ENCODE data around the gene TSTD1.

DNA sequence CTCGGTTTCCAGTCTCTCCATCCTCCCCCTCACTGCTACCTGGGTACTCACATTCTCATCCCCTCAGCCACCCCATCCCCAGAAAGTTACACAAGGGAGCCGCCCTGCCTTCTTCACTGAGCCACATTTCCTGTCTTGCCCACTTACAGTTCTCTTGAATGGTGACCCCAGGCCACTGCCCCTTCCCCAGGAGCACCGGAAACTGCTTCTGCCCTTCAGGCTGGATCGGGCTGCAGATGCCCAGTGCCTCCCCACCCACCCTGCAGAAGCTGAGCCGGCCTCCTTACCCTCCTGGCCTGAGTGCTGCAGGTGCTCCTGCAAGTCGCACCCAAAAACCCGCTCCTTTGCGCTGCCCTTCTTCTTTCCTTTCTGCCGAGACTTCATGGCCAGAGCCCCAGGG, 30.5 kb upstream of the TSTD1 start:
- TF ChIP-seq, protein P1, sequence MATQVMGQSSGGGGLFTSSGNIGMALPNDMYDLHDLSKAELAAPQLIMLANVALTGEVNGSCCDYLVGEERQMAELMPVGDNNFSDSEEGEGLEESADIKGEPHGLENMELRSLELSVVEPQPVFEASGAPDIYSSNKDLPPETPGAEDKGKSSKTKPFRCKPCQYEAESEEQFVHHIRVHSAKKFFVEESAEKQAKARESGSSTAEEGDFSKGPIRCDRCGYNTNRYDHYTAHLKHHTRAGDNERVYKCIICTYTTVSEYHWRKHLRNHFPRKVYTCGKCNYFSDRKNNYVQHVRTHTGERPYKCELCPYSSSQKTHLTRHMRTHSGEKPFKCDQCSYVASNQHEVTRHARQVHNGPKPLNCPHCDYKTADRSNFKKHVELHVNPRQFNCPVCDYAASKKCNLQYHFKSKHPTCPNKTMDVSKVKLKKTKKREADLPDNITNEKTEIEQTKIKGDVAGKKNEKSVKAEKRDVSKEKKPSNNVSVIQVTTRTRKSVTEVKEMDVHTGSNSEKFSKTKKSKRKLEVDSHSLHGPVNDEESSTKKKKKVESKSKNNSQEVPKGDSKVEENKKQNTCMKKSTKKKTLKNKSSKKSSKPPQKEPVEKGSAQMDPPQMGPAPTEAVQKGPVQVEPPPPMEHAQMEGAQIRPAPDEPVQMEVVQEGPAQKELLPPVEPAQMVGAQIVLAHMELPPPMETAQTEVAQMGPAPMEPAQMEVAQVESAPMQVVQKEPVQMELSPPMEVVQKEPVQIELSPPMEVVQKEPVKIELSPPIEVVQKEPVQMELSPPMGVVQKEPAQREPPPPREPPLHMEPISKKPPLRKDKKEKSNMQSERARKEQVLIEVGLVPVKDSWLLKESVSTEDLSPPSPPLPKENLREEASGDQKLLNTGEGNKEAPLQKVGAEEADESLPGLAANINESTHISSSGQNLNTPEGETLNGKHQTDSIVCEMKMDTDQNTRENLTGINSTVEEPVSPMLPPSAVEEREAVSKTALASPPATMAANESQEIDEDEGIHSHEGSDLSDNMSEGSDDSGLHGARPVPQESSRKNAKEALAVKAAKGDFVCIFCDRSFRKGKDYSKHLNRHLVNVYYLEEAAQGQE (IDR thresholded peaks at IDR 0.05; ENCODE audit: insufficient read depth in 1 of 2, low read depth in 2 of 2, low read length in 2 of 2), result no peak
- no peak for TF ChIP-seq SIN3A (IDR thresholded peaks at IDR 0.05; ENCODE audit: borderline replicate concordance, insufficient read depth, low read length)

Data from PFSK-1 (cell line).